Pulmonary artery endothelial cell (primary cell): ENCODE results near the gene GMPR. TPM values are rescaled to one million over a fixed set of nuclear protein-coding genes. Genes with fewer than 3 reads are reported as not detected.
"Not testable (repeated sequence)": the region's sequence is repeated elsewhere in the genome, so short reads cannot be mapped to it uniquely, and the experiment has no call there.

Experiments
- DNase-seq: peaks from one replicate; pipeline ENCODE4 v3.0.0-alpha.2; 2011; ENCODE audit warnings: low read depth, low spot score
- total RNA-seq: library from RNA; depleted of rRNA; stranded (reverse); fragments of >200 nt; gene quantifications from 2 replicates; pipeline ENCODE4 v1.2.3, GENCODE V29; 2014

GMPR gene
- total RNA-seq, 1 donor from 2014 or later: 32.3 TPM

DNA sequence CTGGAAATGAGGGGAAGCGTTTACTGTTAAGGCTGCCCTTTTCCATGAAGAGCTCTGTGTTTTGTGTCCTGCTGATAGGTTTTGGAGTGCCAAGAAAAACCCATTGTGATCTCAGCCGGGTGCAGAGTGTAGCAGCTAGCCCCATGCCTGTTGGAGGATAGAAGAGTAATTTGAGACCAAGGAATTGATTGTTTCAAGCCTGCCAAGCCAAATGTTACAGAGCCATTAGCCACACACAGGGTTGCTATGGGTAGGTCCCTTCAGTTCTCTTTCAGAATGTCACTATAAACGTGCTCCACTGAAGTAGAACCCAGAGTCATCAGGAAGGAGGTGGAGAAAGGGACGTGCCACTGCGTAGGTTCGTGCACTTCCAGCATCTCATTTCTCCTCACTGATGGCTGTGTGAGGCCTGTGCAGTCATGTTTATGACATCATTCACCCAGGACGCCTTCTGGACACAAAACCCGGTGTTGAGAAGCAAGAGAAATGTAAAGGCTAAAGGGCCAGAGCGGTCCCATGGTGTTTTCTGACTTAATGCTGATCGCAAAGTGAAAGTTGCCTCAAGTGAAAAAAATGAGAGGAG is 6.6 kb downstream of the GMPR start:
- no peak for DNase-seq

DNA sequence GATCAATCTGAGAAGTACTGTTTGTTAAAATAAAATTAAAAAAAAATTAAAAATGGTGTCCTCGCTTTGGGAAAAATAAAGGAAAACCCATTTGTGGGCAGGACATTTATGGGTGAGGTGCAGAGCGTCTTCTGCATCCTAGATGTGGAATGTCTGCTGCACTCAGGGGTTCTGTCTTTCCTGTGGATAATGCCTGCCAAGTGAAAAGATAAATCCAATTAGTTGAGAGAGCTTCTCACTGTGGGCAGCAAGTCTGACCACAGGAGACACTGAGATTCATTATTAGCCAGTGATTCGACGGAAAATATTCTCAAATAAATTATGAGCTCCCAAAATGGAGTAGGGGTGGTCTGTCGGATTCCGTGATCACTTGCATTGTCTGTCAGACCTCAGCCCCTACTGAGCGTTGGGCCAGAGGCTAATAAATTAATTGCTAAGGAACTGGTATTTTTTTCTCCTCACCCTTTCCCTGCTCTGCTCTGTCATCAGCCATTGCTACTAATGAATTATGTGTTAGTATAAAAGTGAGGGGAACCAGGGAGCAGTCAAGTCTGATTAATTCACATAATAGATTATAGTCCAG is 10.0 kb downstream of the GMPR start:
- no peak for DNase-seq

- no peak for DNase-seq
Observed at GRCh38 chr6:16249971-16250370, 11.6 kb downstream of the GMPR start.

GRCh38 chr6:16251706-16252105 is 13.3 kb downstream of the GMPR start:
- DNase-seq: no peak

GRCh38 chr6:16252686-16253299 is 14.4 kb downstream of the GMPR start:
- no peak for DNase-seq

- no peak for DNase-seq
Observed at GRCh38 chr6:16253399-16254144, 15.2 kb downstream of the GMPR start.

- no peak for DNase-seq
Observed at GRCh38 chr6:16254535-16254934, 16.1 kb downstream of the GMPR start.

- DNase-seq: no peak
Observed at GRCh38 chr6:16256781-16257180, 18.4 kb downstream of the GMPR start.

DNA sequence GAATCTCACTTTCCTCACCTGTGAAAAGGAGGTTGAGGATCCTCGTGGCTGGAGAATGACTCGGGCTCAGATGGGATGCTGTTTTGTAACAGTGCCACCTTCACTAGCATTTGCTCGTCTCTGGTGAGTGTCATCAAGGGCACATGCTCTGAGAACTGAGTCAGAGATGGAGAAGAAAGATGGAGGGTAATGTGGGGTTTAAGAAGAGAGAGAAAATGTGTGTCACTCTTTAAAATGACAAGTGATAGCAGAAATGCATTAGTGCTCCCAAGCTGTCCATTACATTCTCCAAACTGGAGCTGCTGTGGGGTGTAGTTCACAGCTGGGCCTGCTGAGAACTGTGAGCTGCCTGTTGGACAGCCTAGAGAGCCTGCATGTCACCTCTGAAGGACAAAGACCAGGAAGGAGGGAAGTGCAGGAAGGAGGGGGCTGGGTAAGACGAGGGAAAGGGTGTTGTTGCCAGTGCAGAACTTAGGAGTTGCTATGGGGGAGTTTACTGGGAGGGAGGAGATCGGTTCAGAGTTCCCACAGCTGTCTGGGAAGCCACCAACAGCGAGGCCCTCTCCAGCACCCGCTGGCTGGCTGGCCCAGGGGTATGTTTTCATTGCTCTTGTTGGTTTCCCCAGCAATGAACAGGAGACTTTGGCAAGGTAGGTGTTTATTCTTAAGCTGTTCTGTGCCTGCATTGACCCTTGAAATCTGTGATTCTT is 19.8 kb downstream of the GMPR start:
- no peak for DNase-seq

GRCh38 chr6:16258709-16259075 is 20.3 kb downstream of the GMPR start:
- DNase-seq: no peak

GRCh38 chr6:16259604-16260003 is 21.2 kb downstream of the GMPR start:
- DNase-seq: not testable (repeated sequence)

DNA sequence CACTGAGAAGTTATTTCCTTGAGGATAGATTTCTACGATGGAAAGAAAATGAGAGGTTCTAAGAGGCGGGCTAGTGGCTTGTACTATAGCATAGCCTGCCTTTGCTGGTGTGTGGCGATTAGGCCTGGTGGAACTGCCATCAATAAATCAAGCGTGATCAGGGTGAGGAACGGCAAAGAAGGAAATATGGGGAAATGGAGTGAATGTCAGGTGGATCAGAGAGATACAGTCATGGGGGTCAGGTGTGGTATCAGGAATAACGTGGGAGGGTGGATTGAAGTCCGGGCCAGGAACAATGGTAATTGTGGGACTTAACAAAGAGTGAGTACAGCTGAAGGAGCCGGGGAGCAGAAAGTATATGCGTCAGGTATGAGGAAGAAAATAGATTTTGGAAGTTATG is 22.2 kb downstream of the GMPR start:
- DNase-seq: not testable (repeated sequence)

DNA sequence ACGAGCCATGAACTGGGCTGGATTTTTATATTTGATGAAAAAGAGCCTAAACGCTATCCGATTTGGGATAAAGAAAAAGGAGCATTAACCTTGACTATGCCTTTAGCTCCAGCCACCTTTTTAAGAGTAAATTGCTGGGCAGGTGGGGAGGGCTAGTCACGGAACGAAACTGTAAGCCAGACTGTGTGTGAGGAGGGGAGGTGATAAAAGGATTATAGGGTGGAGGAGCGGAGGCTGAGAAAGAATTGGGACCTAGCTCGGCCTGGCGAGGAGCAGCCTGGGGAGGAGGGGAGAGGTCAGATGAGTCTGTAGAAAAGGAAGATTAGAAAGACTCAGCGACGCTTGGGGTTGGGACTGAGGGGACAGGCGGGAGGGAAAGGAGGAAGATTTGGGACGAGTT is 24.4 kb downstream of the GMPR start:
- DNase-seq: not testable (repeated sequence)

GRCh38 chr6:16263464-16264099 is 25.2 kb downstream of the GMPR start:
- not testable (repeated sequence) for DNase-seq

- DNase-seq: no peak
Observed at GRCh38 chr6:16264785-16265184, 26.4 kb downstream of the GMPR start.

DNA sequence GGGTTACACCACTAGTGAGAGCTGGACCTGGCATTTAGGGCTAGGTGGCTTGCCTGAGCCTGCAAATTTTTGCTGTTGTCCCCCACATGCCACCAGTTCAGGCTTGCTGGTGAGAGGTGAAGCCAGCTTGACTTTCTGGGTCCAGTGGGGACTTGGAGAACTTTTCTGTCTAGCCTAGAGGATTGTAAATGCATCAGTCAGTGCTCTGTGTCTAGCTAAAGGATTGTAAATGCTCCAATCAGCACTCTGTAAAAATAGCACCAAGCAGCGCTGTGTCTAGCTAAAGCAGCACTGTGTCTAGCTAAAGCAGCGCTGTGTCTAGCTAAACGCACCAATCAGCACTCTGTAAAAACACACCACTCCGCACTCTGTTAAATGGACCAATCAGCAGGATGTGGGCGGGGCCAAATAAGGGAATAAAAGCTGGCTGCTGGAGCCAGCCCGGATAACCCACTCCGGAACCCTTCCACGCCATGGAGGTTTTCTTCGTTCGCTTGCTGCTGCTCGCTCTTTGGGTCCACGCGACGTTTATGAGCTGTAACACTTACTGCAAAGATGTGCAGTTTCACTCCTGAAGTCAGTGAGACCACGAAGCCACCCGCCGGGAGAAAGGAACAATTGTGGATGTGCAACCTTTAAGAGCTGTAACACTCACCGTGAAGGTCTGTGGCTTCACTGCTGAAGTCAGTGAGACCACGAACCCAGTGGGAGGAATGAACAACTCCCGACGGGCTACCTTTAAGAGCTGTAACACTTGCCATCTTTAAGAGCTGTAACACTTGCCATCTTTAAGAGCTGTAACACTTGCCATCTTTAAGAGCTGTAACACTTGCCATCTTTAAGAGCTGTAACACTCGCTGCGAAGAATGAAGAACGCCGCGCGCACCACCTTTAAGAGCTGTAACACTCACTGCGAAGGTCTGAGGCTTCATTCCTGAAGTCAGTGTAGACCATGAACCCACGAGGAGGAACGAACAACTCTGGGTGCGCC is 27.3 kb downstream of the GMPR start:
- DNase-seq: no peak

DNA sequence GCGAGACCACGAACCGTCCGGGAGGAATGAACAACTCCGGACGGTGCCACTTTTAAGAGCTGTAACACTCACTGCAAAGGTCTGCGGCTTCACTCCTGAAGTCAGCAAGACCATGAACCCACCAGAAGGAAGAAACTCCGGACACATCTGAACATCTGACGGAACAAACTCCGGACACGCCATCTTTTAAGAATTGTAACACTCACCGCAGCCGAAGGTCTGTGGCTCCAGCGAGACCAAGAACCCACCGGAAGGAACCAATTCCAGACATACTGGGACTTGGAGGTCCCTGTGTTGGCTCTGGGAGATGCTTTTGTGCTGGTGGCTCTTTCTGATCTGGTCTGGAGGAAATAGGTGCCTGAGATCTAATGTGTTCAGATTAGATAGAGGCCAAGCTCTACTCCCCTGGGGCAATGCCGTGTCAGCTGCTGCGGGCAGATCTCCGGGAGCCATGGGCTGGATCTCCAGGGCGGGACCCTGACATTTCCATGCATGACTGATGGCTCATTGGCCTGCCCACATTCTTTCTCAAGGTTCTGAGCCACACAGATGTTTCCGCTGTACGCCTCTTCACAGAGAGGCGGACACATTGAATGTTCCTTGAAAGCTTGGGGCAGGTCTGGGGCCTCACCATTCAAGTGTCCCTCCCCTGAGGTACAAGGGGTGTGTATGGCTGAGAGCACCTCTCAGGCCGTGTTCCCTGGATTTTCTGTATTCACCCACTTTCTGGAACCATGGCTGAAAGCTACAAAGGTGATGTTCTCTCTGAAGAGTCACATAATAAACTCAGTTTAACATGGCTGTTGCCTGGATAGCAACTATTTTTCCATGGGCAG is 29.3 kb downstream of the GMPR start:
- DNase-seq: no peak

DNA sequence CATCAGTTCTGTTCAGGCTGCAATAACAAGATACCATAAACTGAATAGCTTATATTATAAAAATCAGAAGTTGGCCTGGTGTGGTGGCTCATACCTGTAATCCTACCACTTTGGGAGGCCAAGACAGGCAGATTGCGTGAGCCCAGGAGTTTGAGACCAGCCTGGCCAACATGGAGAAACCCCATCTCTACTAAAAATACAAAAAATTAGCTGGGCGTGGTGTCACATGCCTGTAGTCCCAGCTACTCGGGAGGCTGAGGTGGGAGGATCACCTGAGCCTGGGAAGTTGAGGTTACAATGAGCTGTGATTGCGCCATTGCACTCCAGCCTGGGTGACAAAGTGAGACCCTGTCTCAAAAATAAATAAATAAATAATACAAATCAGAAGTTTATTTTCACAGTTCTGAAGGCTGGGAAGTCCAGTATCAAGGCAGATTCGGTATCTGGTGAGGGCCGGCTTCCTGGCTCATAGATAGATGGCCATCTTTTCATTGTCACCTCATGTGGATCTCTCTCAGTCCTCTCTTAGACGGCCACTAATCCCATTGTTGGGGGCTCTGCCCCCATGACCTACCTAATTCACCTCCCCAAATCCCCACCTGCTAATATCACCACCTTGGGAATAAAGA is 31.2 kb downstream of the GMPR start:
- not testable (repeated sequence) for DNase-seq
